ENCODE results near the gene FAM120A. TPM values are rescaled to one million over a fixed set of nuclear protein-coding genes. Genes with fewer than 3 reads are reported as not detected.

The FAM120A gene
- total and polyA plus RNA-seq, 2 of the 13 experiments (the other 11 are each of a cell fraction or from before 2014, with no cell fraction given) = 41.3 to 44.4 TPM

- TF ChIP-seq ZNF142 (CRISPR knock-in tag; IDR thresholded peaks at IDR 0.05) (peak; percentile 66; the same call in 1 of the 2 replicates), ZHX1 (CRISPR knock-in tag; IDR thresholded peaks at IDR 0.05; ENCODE audit: low read depth) (no peak), ZNF121 (CRISPR knock-in tag; IDR thresholded peaks at IDR 0.05) (no peak), ZSCAN22 (CRISPR knock-in tag; IDR thresholded peaks at IDR 0.05) (no peak), SKI (IDR thresholded peaks at IDR 0.05; ENCODE audit: partially characterized antibody) (no peak), U2AF1 (optimal IDR thresholded peaks at IDR 0.05; ENCODE audit: low read depth, low read length) (no peak), SIX1 (CRISPR knock-in tag; IDR thresholded peaks at IDR 0.05; ENCODE audit: borderline replicate concordance) (no peak), FOXJ3 (CRISPR knock-in tag; IDR thresholded peaks at IDR 0.05; ENCODE audit: borderline replicate concordance) (no peak), HNRNPUL1 (IDR thresholded peaks at IDR 0.05; ENCODE audit: low read depth, low read length) (no peak), ZNF891 (CRISPR knock-in tag; IDR thresholded peaks at IDR 0.05) (peak; percentile 64; the same call in 1 of the 2 replicates), NFE2L1 (CRISPR knock-in tag; IDR thresholded peaks at IDR 0.05; ENCODE audit: borderline replicate concordance) (no peak), TRAFD1 (CRISPR knock-in tag; IDR thresholded peaks at IDR 0.05; ENCODE audit: borderline replicate concordance) (no peak), ZNF343 (CRISPR knock-in tag; IDR thresholded peaks at IDR 0.05) (no peak), BRD4 (CRISPR knock-in tag; IDR thresholded peaks at IDR 0.05) (0 out of 2 replicates have a peak, but pooled peaks have one; percentile 57), PPARG (CRISPR knock-in tag; conservative IDR thresholded peaks at IDR 0.05) (no peak), ZMAT5 (CRISPR knock-in tag; IDR thresholded peaks at IDR 0.05; ENCODE audit: borderline replicate concordance, low read depth) (no peak), ZNF274 (CRISPR knock-in tag; IDR thresholded peaks at IDR 0.05) (peak; percentile 46; the same call in 1 of the 2 replicates), SRF (IDR thresholded peaks at IDR 0.05; ENCODE audit: low read depth, low read length) (no peak)
Measured at GRCh38 chr9:93451849-93452709, 594 bp downstream of the FAM120A start (continued).

All from HepG2 (cell line).